H9 (cell line): ENCODE results near the gene TBC1D4. TPM values are rescaled to one million over a fixed set of nuclear protein-coding genes. Genes with fewer than 3 reads are reported as not detected.

Source experiments
- DNase-seq: peaks from one replicate; pipeline ENCODE4 v3.0.0-alpha.2; 2017
- H2AFZ ChIP-seq: one replicate; pipeline ENCODE4 v1.6.1; 2013; ENCODE audit warnings: mild to moderate bottlenecking, low read length, control low read depth, moderate library complexity
- H2AK5ac ChIP-seq: 2 replicates; pipeline ENCODE4 v1.6.1; 2013; ENCODE audit warnings: low read length, control low read depth, mixed read lengths; ENCODE audit not compliant: insufficient read length
- H2BK120ac ChIP-seq: one replicate; pipeline ENCODE4 v1.6.1; 2013; ENCODE audit warnings: low read depth, mild to moderate bottlenecking, low read length, control low read depth, inconsistent platforms; ENCODE audit not compliant: poor library complexity, severe bottlenecking
- H2BK12ac ChIP-seq: 2 replicates; pipeline ENCODE4 v1.6.1; 2013; ENCODE audit warnings: low read length, control low read depth, mixed read lengths, low read depth; ENCODE audit not compliant: insufficient read length
- H2BK15ac ChIP-seq: 2 replicates; pipeline ENCODE4 v1.6.1; 2013; ENCODE audit warnings: low read depth, low read length, control low read depth
- H2BK20ac ChIP-seq: one replicate; pipeline ENCODE4 v1.6.1; 2013; ENCODE audit warnings: low read depth, mild to moderate bottlenecking, low read length, control low read depth, inconsistent platforms; ENCODE audit not compliant: poor library complexity, severe bottlenecking
- H2BK5ac ChIP-seq: 2 replicates; pipeline ENCODE4 v1.6.1; 2013; ENCODE audit warnings: low read length, control low read depth, mixed read lengths; ENCODE audit not compliant: insufficient read length
- H3K14ac ChIP-seq: 2 replicates; pipeline ENCODE4 v1.6.1; 2013; ENCODE audit warnings: low read length, control low read depth; ENCODE audit not compliant: insufficient read depth
- H3K18ac ChIP-seq: 2 replicates; pipeline ENCODE4 v1.6.1; 2013; ENCODE audit warnings: low read depth, mild to moderate bottlenecking, mixed read lengths, low read length, control low read depth; ENCODE audit not compliant: insufficient read length
- H3K23ac ChIP-seq: 2 replicates; pipeline ENCODE4 v1.6.1; 2013; ENCODE audit warnings: low read length, control low read depth, mixed read lengths, low read depth; ENCODE audit not compliant: insufficient read length
- H3K23me2 ChIP-seq: 2 replicates; pipeline ENCODE4 v1.6.1; 2013; ENCODE audit warnings: low read depth, mild to moderate bottlenecking, mixed read lengths, low read length, control low read depth; ENCODE audit not compliant: insufficient read length, poor library complexity, severe bottlenecking
- H3K27ac ChIP-seq: 2 replicates; pipeline ENCODE4 v1.5.1; 2013; ENCODE audit warnings: low read length, control low read depth, mixed read lengths, low read depth; ENCODE audit not compliant: insufficient read length
- H3K27me3 ChIP-seq: 2 replicates; pipeline ENCODE4 v1.6.1; 2013; ENCODE audit warnings: low read length, control low read depth, inconsistent platforms; ENCODE audit not compliant: insufficient read depth
- H3K4ac ChIP-seq: 2 replicates; pipeline ENCODE4 v1.6.1; 2013; ENCODE audit warnings: low read depth, mild to moderate bottlenecking, control low read depth, inconsistent platforms, low read length, moderate library complexity
- H3K4me1 ChIP-seq: 2 replicates; pipeline ENCODE4 v1.6.1; 2013; ENCODE audit warnings: low read length, control low read depth, inconsistent platforms; ENCODE audit not compliant: insufficient read depth
- H3K4me2 ChIP-seq: 2 replicates; pipeline ENCODE4 v1.6.1; 2013; ENCODE audit warnings: low read length, control low read depth, mixed read lengths; ENCODE audit not compliant: insufficient read length, insufficient read depth
- H3K56ac ChIP-seq: 2 replicates; pipeline ENCODE4 v1.6.1; 2013; ENCODE audit warnings: low read depth, mild to moderate bottlenecking, mixed read lengths, low read length, control low read depth; ENCODE audit not compliant: insufficient read length
- H3K79me1 ChIP-seq: 2 replicates; pipeline ENCODE4 v1.6.1; 2013; ENCODE audit warnings: low read depth, mild to moderate bottlenecking, moderate library complexity, low read length, control low read depth, inconsistent platforms; ENCODE audit not compliant: insufficient read depth, poor library complexity, severe bottlenecking
- H3K79me2 ChIP-seq: 2 replicates; pipeline ENCODE4 v1.6.1; 2013; ENCODE audit warnings: low read length, control low read depth, inconsistent platforms; ENCODE audit not compliant: insufficient read depth
- H3K9ac ChIP-seq: 2 replicates; pipeline ENCODE4 v1.6.1; 2013; ENCODE audit warnings: low read length, control low read depth, mixed read lengths; ENCODE audit not compliant: insufficient read length; ENCODE audit errors: extremely low read depth
- H3K9me3 ChIP-seq: one replicate; pipeline ENCODE4 v1.6.1; 2013; ENCODE audit warnings: low read depth, low read length, inconsistent platforms; ENCODE audit not compliant: control insufficient read depth
- H3T11ph ChIP-seq: one replicate; pipeline ENCODE4 v1.6.1; 2013; ENCODE audit warnings: mild to moderate bottlenecking, low read length, control low read depth, inconsistent platforms
- H4K20me1 ChIP-seq: one replicate; pipeline ENCODE4 v1.6.1; 2013; ENCODE audit not compliant: control insufficient read depth, insufficient read length, insufficient read depth
- H4K5ac ChIP-seq: 2 replicates; pipeline ENCODE4 v1.6.1; 2013; ENCODE audit warnings: low read depth, mild to moderate bottlenecking, mixed read lengths, low read length, control low read depth; ENCODE audit not compliant: insufficient read length
- H4K8ac ChIP-seq: replicated peaks from 2 replicates; pipeline ENCODE4 v1.6.1; 2013; ENCODE audit warnings: low read length, control low read depth, mixed read lengths, low read depth; ENCODE audit not compliant: insufficient read length
- H4K91ac ChIP-seq: 2 replicates; pipeline ENCODE4 v1.6.1; 2013; ENCODE audit warnings: low read depth, mild to moderate bottlenecking, moderate library complexity, mixed read lengths, low read length, control low read depth; ENCODE audit not compliant: insufficient read length
- H3K27ac Mint-ChIP-seq, 3 experiments: 2 replicates in 2 of 3; 3 replicates in 1 of 3; pipeline ENCODE4 v1.8.0; 2020 to 2021; ENCODE audit warnings: mixed read lengths in 3 of 3, mild to moderate bottlenecking in 1 of 3, moderate library complexity in 1 of 3
- H3K27me3 Mint-ChIP-seq: 2 replicates; pipeline ENCODE4 v1.8.0; 2021; ENCODE audit warnings: low read depth, mild to moderate bottlenecking, moderate library complexity, mixed read lengths
- H3K36me3 Mint-ChIP-seq, 3 experiments: 2 replicates in 2 of 3; 3 replicates in 1 of 3; pipeline ENCODE4 v1.8.0; 2020 to 2021; ENCODE audit warnings: low read depth in 3 of 3, mixed read lengths in 3 of 3; ENCODE audit not compliant: insufficient read depth in 1 of 3
- H3K4me1 Mint-ChIP-seq, 2 experiments: 2 replicates each; pipeline ENCODE4 v1.8.0; 2020; ENCODE audit warnings: mixed read lengths in 2 of 2
- H3K4me3 Mint-ChIP-seq, 2 experiments: 2 replicates in 1 of 2; 3 replicates in 1 of 2; pipeline ENCODE4 v1.8.0; 2020 to 2021; ENCODE audit warnings: mild to moderate bottlenecking in 2 of 2, mixed read lengths in 2 of 2, moderate library complexity in 1 of 2
- H3K9me3 Mint-ChIP-seq, 2 experiments: 2 replicates in 1 of 2; 3 replicates in 1 of 2; pipeline ENCODE4 v1.8.0; 2020; ENCODE audit warnings: mild to moderate bottlenecking in 2 of 2, mixed read lengths in 2 of 2, moderate library complexity in 1 of 2
- CTCF ChIP-seq: fragments of 200-600 bp; sonication (generic); conservative IDR thresholded peaks from 3 replicates; pipeline ENCODE4 v1.8.0; 2021; ENCODE audit warnings: antibody characterized with exemption, mild to moderate bottlenecking
- WGBS: extraction: QIAGEN DNeasy Blood & Tissue Kit; methylation state at CpG from one replicate; pipeline ENCODE4 v1.1.7; 2013; ENCODE audit warnings: missing lambda C conversion rate, low lambda C conversion rate, mixed read lengths; ENCODE audit not compliant: insufficient read length; ENCODE audit errors: extremely low coverage; 5-methylcytosine and 5-hydroxymethylcytosine counted together
- total RNA-seq: library from RNA; stranded (reverse); gene quantifications from 2 replicates; pipeline ENCODE4 v1.2.1, GENCODE V29; 2021

Gene TBC1D4
- total RNA-seq, 1 experiment from 2014 or later, result 10.5 TPM

DNA sequence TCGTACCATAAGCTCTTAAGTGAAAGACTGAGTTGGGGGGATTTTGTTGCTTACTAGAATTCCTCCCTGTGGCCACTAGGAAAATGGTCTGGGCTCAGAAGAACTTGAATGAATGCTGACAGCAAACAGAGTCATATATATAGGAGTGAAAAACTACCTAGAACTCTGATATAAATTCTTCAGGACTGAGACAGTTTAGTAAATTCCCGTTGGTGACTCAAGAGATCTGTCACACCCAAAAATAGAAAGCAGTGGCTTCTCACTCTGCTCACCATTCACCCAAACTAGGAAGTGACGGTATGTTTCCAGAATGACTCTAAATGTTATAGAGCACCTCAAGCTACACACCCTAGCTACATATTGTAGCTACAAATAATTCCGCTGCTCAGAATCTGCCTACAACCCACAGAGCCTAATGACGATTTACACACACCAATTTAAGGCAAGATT, 116.2 kb downstream of the TBC1D4 start:
- no peak for DNase-seq

More for the DNA sequence above, 116.2 kb downstream of the TBC1D4 start:
- H3K9ac ChIP-seq, result no peak overlapping the region
- Mint-ChIP-seq H3K27ac (no peak overlapping the region; a peak in 1 of 7 replicates), H3K27me3 (no peaks in the 10 kb centered on the region), H3K36me3 (no peaks in the 10 kb centered on the region; a peak in 2 of 7 replicates), H3K4me1 (peaks cover 4% of the 10 kb centered on the region in 2 experiments; a peak in 3 of 4 replicates), H3K9me3 (no peaks in the 10 kb centered on the region), H3K4me3 (no peak overlapping the region)
- no peaks in the 10 kb centered on the region for H3K27me3 ChIP-seq
- H3K56ac ChIP-seq, result no peak overlapping the region
- no peak overlapping the region for H2AFZ ChIP-seq
- H3K9me3 ChIP-seq, result no peaks in the 10 kb centered on the region
- no peak for TF ChIP-seq CTCF
- H2AK5ac ChIP-seq, result no peak overlapping the region
- no peak overlapping the region for H3K27ac ChIP-seq
- H2BK12ac ChIP-seq, result no peak overlapping the region
- H3K4me1 ChIP-seq, result no peaks in the 10 kb centered on the region
- no peak overlapping the region for H2BK20ac ChIP-seq
- no peak overlapping the region for H4K8ac ChIP-seq
- no peak overlapping the region for H4K5ac ChIP-seq
- H3K79me1 ChIP-seq, result no peaks in the 10 kb centered on the region
- H3K23ac ChIP-seq, result no peak overlapping the region
- H2BK15ac ChIP-seq, result no peak overlapping the region
- no peak overlapping the region for H3K4ac ChIP-seq
- no peaks in the 10 kb centered on the region for H4K20me1 ChIP-seq
- H3K18ac ChIP-seq, result no peak overlapping the region
- H2BK5ac ChIP-seq, result no peak overlapping the region
- H3K79me2 ChIP-seq, result no peaks in the 10 kb centered on the region
- H3K4me2 ChIP-seq, result no peak overlapping the region
- H4K91ac ChIP-seq, result no peak overlapping the region
- WGBS, result no CpG with 5 or more reads among the region's 5 CpGs
- no peaks in the 10 kb centered on the region for H3K23me2 ChIP-seq
- H2BK120ac ChIP-seq, result no peak overlapping the region
- H3T11ph ChIP-seq, result no peak overlapping the region
- no peak overlapping the region for H3K14ac ChIP-seq
